Neural progenitor cell (in vitro differentiated cells): ENCODE measurements around the gene NDRG4. TPM values are rescaled to one million over a fixed set of nuclear protein-coding genes. Genes with fewer than 3 reads are reported as not detected.
A peak's percentile ranks its signal among the peaks of the same experiment; 100 is the strongest.
"Not testable (repeated sequence)": the region's sequence is repeated elsewhere in the genome, so short reads cannot be mapped to it uniquely, and the experiment has no call there.

Experiments used
- DNase-seq: peaks from one replicate; pipeline ENCODE4 v3.0.0-alpha.2; 2016; ENCODE audit warnings: low spot score
- H2AFZ ChIP-seq: fragments of 200-600 bp; sonication (generic); replicated peaks from 2 replicates; pipeline ENCODE4 v1.6.1; 2016; ENCODE audit warnings: antibody characterized with exemption
- H3F3A ChIP-seq: fragments of 200-600 bp; sonication (generic); 2 replicates; pipeline ENCODE4 v1.6.1; 2016; ENCODE audit warnings: antibody characterized with exemption, low read depth
- H3K27ac ChIP-seq: fragments of 200-600 bp; sonication (generic); 2 replicates; pipeline ENCODE4 v1.5.1; 2016; ENCODE audit warnings: mild to moderate bottlenecking
- H3K27me3 ChIP-seq: fragments of 200-600 bp; sonication (generic); 2 replicates; pipeline ENCODE4 v1.6.1; 2016; ENCODE audit warnings: mild to moderate bottlenecking, moderate library complexity
- H3K36me3 ChIP-seq: fragments of 200-600 bp; sonication (generic); 2 replicates; pipeline ENCODE4 v1.5.1; 2016
- H3K4me1 ChIP-seq: fragments of 200-600 bp; sonication (generic); 2 replicates; pipeline ENCODE4 v1.6.1; 2016; ENCODE audit warnings: mixed run types
- H3K4me2 ChIP-seq: fragments of 200-600 bp; sonication (generic); 2 replicates; pipeline ENCODE4 v1.6.1; 2016
- H3K4me3 ChIP-seq: fragments of 200-600 bp; sonication (generic); 2 replicates; pipeline ENCODE4 v1.5.1; 2016
- H3K79me2 ChIP-seq: fragments of 200-600 bp; sonication (generic); 2 replicates; pipeline ENCODE4 v1.6.1; 2016; ENCODE audit warnings: low read depth
- H3K9ac ChIP-seq: fragments of 200-600 bp; sonication (generic); 2 replicates; pipeline ENCODE4 v1.6.1; 2016
- H3K9me3 ChIP-seq: fragments of 200-600 bp; sonication (generic); 2 replicates; pipeline ENCODE4 v1.5.1; 2016; ENCODE audit warnings: low read depth
- H4K20me1 ChIP-seq: fragments of 200-600 bp; sonication (generic); 2 replicates; pipeline ENCODE4 v1.6.1; 2016; ENCODE audit warnings: low read depth
- H3K27ac Mint-ChIP-seq: 3 replicates; pipeline ENCODE4 v1.8.0; 2021; ENCODE audit warnings: mixed read lengths
- H3K27me3 Mint-ChIP-seq: 2 replicates; pipeline ENCODE4 v1.8.0; 2022; ENCODE audit warnings: low read depth, mild to moderate bottlenecking, inconsistent platforms, moderate library complexity, mixed read lengths; ENCODE audit not compliant: insufficient read depth
- H3K36me3 Mint-ChIP-seq: 3 replicates; pipeline ENCODE4 v1.8.0; 2021; ENCODE audit warnings: mixed read lengths
- H3K4me1 Mint-ChIP-seq: 3 replicates; pipeline ENCODE4 v1.8.0; 2021; ENCODE audit warnings: mixed read lengths
- H3K4me3 Mint-ChIP-seq: 3 replicates; pipeline ENCODE4 v1.8.0; 2021; ENCODE audit warnings: mild to moderate bottlenecking, moderate library complexity, mixed read lengths
- H3K9me3 Mint-ChIP-seq: 3 replicates; pipeline ENCODE4 v1.8.0; 2020; ENCODE audit warnings: mixed read lengths
- EZH2 ChIP-seq: fragments of 200-600 bp; sonication (generic); IDR thresholded peaks from 2 replicates; pipeline ENCODE4 v1.6.1; 2017; ENCODE audit warnings: antibody characterized with exemption, mild to moderate bottlenecking, moderate library complexity
- EZH2phosphoT487 ChIP-seq: fragments of 200-600 bp; sonication (generic); IDR thresholded peaks from 2 replicates; pipeline ENCODE4 v1.6.1; 2017; ENCODE audit warnings: antibody characterized with exemption
- total RNA-seq: library from RNA; depleted of rRNA; stranded (reverse); fragments of >200 nt; gene quantifications from 2 replicates; pipeline ENCODE4 v1.2.3, GENCODE V29; 2015; ENCODE audit warnings: low replicate concordance
- TF ChIP-seq, protein P1 (sequence below): fragments of 200-600 bp; sonication (generic); IDR thresholded peaks from 2 replicates; pipeline ENCODE4 v1.5.1; 2017; ENCODE audit warnings: antibody characterized with exemption, mild to moderate bottlenecking

NDRG4 gene
- total RNA-seq, 1 donor from 2014 or later, result 14.6 TPM

DNA sequence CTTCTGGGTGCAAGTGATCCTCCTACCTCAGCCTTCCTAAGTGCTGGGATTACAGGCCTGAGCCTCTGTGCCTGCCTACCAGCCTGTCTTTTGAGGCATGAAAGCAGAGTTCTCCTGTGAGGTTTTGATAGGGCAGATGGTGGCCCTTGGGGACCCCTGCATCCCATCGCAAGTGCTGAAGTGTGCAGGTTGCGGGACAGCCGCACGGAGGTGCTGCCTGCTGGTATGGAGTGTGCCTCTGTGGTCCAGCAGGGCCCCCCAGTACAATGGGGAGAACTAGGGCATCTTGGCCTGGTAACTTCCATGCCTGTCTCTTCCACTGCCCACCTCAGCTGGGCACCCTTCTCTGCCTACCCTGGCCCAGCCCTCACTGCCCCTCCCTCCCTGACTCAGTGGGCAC lies 9.9 kb upstream of the NDRG4 start:
- H3K27me3 ChIP-seq, result peaks cover 5% of the 10 kb centered on the region
- DNase-seq, result no peak

DNA sequence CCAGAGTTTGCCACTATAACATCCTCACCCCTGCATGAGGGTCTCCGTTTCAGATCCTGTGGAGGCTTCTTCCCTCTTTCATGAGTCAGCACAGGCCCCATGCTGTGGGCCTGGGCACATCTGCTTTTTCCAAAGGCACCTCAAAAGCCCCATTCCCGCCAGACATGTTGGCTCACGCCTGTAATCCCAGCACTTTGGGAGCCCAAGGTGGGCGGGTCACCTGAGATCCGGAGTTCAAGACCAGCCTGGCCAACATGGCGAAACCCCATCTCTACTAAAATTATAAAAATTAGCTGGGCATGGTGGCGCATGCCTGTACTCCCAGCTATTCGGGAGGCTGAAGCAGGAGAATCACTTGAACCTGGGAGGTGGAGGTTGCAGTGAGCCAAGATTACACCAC lies 9.4 kb upstream of the NDRG4 start:
- H3K36me3 ChIP-seq, H3K27ac ChIP-seq, H3F3A ChIP-seq, H3K4me2 ChIP-seq, H3K4me3 Mint-ChIP-seq, H3K27me3 ChIP-seq, H3K79me2 ChIP-seq, H3K4me3 ChIP-seq, H4K20me1 ChIP-seq, H3K9ac ChIP-seq, H2AFZ ChIP-seq, H3K9me3 Mint-ChIP-seq, DNase-seq, H3K36me3 Mint-ChIP-seq, H3K9me3 ChIP-seq: not testable (repeated sequence)
- peaks cover 16% of the 10 kb centered on the region for H3K4me1 ChIP-seq
- Mint-ChIP-seq H3K4me1 (peaks cover 51% of the 10 kb centered on the region), H3K27me3 (peaks cover 12% of the 10 kb centered on the region), H3K27ac (peak overlapping the region; percentile 87)

More for the DNA sequence above, 9.9 kb upstream of the NDRG4 start:
- Mint-ChIP-seq H3K4me1 (peaks cover 51% of the 10 kb centered on the region), H3K27me3 (peaks cover 11% of the 10 kb centered on the region), H3K27ac (peak overlapping the region; percentile 87), H3K4me3 (no peak overlapping the region), H3K36me3 (no peaks in the 10 kb centered on the region), H3K9me3 (no peaks in the 10 kb centered on the region)
- no peak overlapping the region for H3K27ac ChIP-seq
- H2AFZ ChIP-seq, result no peak overlapping the region
- H3K4me3 ChIP-seq, result no peak overlapping the region
- H4K20me1 ChIP-seq, result no peaks in the 10 kb centered on the region
- H3F3A ChIP-seq, result peaks cover 4% of the 10 kb centered on the region
- H3K9ac ChIP-seq, result no peak overlapping the region
- no peaks in the 10 kb centered on the region for H3K79me2 ChIP-seq
- no peaks in the 10 kb centered on the region for H3K9me3 ChIP-seq
- H3K36me3 ChIP-seq, result no peaks in the 10 kb centered on the region
- TF ChIP-seq EZH2 (no peak), EZH2phosphoT487 (no peak)
- TF ChIP-seq, protein P1, sequence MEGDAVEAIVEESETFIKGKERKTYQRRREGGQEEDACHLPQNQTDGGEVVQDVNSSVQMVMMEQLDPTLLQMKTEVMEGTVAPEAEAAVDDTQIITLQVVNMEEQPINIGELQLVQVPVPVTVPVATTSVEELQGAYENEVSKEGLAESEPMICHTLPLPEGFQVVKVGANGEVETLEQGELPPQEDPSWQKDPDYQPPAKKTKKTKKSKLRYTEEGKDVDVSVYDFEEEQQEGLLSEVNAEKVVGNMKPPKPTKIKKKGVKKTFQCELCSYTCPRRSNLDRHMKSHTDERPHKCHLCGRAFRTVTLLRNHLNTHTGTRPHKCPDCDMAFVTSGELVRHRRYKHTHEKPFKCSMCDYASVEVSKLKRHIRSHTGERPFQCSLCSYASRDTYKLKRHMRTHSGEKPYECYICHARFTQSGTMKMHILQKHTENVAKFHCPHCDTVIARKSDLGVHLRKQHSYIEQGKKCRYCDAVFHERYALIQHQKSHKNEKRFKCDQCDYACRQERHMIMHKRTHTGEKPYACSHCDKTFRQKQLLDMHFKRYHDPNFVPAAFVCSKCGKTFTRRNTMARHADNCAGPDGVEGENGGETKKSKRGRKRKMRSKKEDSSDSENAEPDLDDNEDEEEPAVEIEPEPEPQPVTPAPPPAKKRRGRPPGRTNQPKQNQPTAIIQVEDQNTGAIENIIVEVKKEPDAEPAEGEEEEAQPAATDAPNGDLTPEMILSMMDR, result no peak
- peaks cover 13% of the 10 kb centered on the region for H3K4me1 ChIP-seq
- no peak overlapping the region for H3K4me2 ChIP-seq

DNA sequence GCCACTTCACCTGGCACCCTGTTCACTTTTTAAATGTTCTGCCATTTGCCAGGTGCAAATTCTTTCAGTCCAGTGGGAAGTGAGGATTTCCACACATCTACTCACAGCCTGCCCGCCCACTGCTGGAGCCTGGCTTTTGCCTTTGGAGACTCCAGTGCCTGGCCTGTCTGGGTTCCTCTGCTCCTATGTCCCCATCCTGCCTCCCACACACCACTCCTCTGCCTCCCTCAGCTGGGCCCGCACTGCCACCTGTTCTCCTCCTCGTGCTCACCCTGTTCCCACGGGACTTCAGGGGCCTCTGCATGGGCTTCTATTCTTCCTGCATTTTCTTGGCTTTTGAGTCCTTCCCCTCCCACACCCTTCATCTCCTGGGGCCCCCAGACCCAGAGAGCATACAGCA lies 7.9 kb upstream of the NDRG4 start:
- TF ChIP-seq EZH2 (no peak), EZH2phosphoT487 (no peak)
- TF ChIP-seq, protein P1, result no peak
- H3K36me3 ChIP-seq, result no peaks in the 10 kb centered on the region
- no peak overlapping the region for H3K27ac ChIP-seq
- Mint-ChIP-seq H3K27ac (peak overlapping the region; percentile 6), H3K4me3 (no peak overlapping the region), H3K27me3 (peaks cover 14% of the 10 kb centered on the region), H3K36me3 (no peaks in the 10 kb centered on the region), H3K4me1 (peaks cover 59% of the 10 kb centered on the region), H3K9me3 (no peaks in the 10 kb centered on the region)
- H3K4me3 ChIP-seq, result no peak overlapping the region
- no peak overlapping the region for H3K4me2 ChIP-seq
- H2AFZ ChIP-seq, result no peak overlapping the region
- peaks cover 23% of the 10 kb centered on the region for H3F3A ChIP-seq
- H3K9ac ChIP-seq, result no peak overlapping the region
- H3K4me1 ChIP-seq, result peaks cover 29% of the 10 kb centered on the region
- H3K9me3 ChIP-seq, result no peaks in the 10 kb centered on the region
- H4K20me1 ChIP-seq, result no peaks in the 10 kb centered on the region
- no peak for DNase-seq
- H3K27me3 ChIP-seq, result peaks cover 3% of the 10 kb centered on the region
- H3K79me2 ChIP-seq, result no peaks in the 10 kb centered on the region

DNA sequence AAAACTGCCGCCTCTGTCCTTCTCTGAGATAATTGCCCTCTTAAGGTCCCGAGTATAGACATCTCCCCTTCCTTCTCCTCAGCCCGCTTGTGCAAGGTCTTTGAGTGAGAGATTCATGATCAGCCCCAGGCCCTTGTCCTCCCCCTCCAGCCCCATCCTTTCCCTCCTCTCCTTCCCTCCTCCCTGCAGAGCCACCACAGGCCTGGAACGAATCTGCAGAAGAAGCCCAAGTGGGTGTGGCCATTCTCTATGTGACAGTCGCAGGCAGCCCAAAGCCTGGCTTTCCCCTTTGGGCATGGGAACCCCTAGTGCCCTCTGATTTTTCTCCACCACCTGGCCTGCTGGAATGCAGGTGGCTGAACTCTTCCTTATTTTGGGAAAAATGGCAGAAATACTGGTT lies 7.2 kb upstream of the NDRG4 start:
- no peak overlapping the region for H3K4me3 ChIP-seq
- Mint-ChIP-seq H3K36me3 (no peaks in the 10 kb centered on the region), H3K27ac (peak overlapping the region; percentile 6), H3K4me3 (peak overlapping the region; percentile 4), H3K9me3 (no peaks in the 10 kb centered on the region), H3K4me1 (peaks cover 63% of the 10 kb centered on the region), H3K27me3 (peaks cover 14% of the 10 kb centered on the region)
- peaks cover 29% of the 10 kb centered on the region for H3K4me1 ChIP-seq
- peaks cover 23% of the 10 kb centered on the region for H3F3A ChIP-seq
- DNase-seq, result peak; percentile 54
- H3K9me3 ChIP-seq, result no peaks in the 10 kb centered on the region
- no peak overlapping the region for H3K9ac ChIP-seq
- H3K79me2 ChIP-seq, result no peaks in the 10 kb centered on the region
- H3K27ac ChIP-seq, result no peak overlapping the region
- H3K27me3 ChIP-seq, result no peaks in the 10 kb centered on the region
- no peak overlapping the region for H2AFZ ChIP-seq
- TF ChIP-seq EZH2, result no peak
- TF ChIP-seq, protein P1, result no peak
- no peak for TF ChIP-seq EZH2phosphoT487
- H3K4me2 ChIP-seq, result peak overlapping the region; percentile 22
- no peaks in the 10 kb centered on the region for H4K20me1 ChIP-seq
- H3K36me3 ChIP-seq, result no peaks in the 10 kb centered on the region
